Measurements from ENCODE around the gene ZBTB38.

ZBTB38 gene

DNA sequence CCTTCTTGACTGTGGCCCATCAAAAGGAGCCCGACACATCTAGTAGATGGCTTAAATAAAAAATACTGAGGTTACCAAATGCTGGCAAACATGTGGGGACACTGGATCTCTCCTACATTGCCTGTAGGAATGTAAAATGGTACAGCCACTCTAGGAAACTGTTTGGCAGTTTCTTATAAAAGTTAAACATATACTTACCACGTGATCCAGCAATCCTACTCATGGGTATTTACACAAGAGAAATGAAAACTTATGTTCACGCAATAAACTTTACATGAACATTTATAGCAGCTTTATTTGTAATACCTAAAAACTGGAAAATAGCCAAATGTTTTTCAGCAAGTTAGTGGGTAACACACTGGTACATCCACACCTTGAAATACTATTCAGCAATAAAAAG is 9.1 kb downstream of the ZBTB38 start:
- Histone ChIP-seq H3K4me2 (ENCODE audit: insufficient read depth, low read length) (no peak overlapping the region), H2AFZ (ENCODE audit: low read depth, low read length) (no peak overlapping the region), H3K27me3 (ENCODE audit: insufficient read depth, low read length, poor library complexity) (no peaks in the 10 kb centered on the region), H3K4me3 (ENCODE audit: low read depth in 1 of 2, low read length in 2 of 2) (no peak overlapping the region), H3K4me1 (ENCODE audit: insufficient read depth, low read length) (no peaks in the 10 kb centered on the region), H4K20me1 (ENCODE audit: insufficient read depth, low read length) (no peaks in the 10 kb centered on the region), H3K9me3 (ENCODE audit: insufficient read depth, low read length, severe bottlenecking) (no peaks in the 10 kb centered on the region), H3K9ac (ENCODE audit: low read depth, low read length) (no peak overlapping the region), H3K27ac (ENCODE audit: low read length) (no peak overlapping the region), H3K36me3 (ENCODE audit: insufficient read depth, low read length) (no peaks in the 10 kb centered on the region), H3K79me2 (ENCODE audit: insufficient read depth, low read length) (no peaks in the 10 kb centered on the region)
- ATAC-seq (ENCODE audit: insufficient read depth, low read depth) (no peak), DNase-seq (no peak)
- no peak for TF ChIP-seq EZH2 (IDR thresholded peaks at IDR 0.05; ENCODE audit: borderline replicate concordance, low read depth, low read length, severe bottlenecking)
- TF ChIP-seq, protein P1, sequence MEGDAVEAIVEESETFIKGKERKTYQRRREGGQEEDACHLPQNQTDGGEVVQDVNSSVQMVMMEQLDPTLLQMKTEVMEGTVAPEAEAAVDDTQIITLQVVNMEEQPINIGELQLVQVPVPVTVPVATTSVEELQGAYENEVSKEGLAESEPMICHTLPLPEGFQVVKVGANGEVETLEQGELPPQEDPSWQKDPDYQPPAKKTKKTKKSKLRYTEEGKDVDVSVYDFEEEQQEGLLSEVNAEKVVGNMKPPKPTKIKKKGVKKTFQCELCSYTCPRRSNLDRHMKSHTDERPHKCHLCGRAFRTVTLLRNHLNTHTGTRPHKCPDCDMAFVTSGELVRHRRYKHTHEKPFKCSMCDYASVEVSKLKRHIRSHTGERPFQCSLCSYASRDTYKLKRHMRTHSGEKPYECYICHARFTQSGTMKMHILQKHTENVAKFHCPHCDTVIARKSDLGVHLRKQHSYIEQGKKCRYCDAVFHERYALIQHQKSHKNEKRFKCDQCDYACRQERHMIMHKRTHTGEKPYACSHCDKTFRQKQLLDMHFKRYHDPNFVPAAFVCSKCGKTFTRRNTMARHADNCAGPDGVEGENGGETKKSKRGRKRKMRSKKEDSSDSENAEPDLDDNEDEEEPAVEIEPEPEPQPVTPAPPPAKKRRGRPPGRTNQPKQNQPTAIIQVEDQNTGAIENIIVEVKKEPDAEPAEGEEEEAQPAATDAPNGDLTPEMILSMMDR (IDR thresholded peaks at IDR 0.05; ENCODE audit: borderline replicate concordance, extremely low read depth, low read length, poor library complexity, severe bottlenecking): no peak

DNA sequence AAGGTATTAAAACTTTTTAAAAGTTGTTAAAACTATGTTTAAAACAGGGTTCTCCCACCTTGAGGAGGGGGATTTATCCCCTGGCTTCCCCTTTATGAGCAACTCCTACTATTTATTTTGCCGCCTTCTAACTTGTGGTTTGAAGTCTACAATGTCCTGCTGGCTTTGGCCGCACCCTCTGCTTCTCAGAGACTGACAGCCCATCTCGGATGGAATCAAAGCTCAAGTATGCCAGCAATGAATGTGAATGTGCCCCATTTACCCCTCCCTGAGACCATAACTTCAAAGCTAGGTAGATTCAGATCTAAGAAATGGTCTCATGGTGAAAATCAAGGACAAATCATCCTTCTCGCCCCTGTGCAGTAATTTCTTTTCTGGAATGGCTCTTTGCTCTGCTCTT is 10.3 kb downstream of the ZBTB38 start:
- DNase-seq (no peak), ATAC-seq (ENCODE audit: insufficient read depth, low read depth) (no peak)
- Histone ChIP-seq H3K4me3 (ENCODE audit: low read depth in 1 of 2, low read length in 2 of 2) (no peak overlapping the region), H4K20me1 (ENCODE audit: insufficient read depth, low read length) (no peaks in the 10 kb centered on the region), H3K9me3 (ENCODE audit: insufficient read depth, low read length, severe bottlenecking) (no peaks in the 10 kb centered on the region), H3K36me3 (ENCODE audit: insufficient read depth, low read length) (no peaks in the 10 kb centered on the region), H3K4me2 (ENCODE audit: insufficient read depth, low read length) (no peak overlapping the region), H3K27me3 (ENCODE audit: insufficient read depth, low read length, poor library complexity) (peaks cover 1% of the 10 kb centered on the region), H2AFZ (ENCODE audit: low read depth, low read length) (no peak overlapping the region), H3K4me1 (ENCODE audit: insufficient read depth, low read length) (no peaks in the 10 kb centered on the region), H3K79me2 (ENCODE audit: insufficient read depth, low read length) (no peaks in the 10 kb centered on the region), H3K27ac (ENCODE audit: low read length) (no peak overlapping the region), H3K9ac (ENCODE audit: low read depth, low read length) (no peak overlapping the region)
- no peak for TF ChIP-seq EZH2 (IDR thresholded peaks at IDR 0.05; ENCODE audit: borderline replicate concordance, low read depth, low read length, severe bottlenecking)
- TF ChIP-seq, protein P1 (IDR thresholded peaks at IDR 0.05; ENCODE audit: borderline replicate concordance, extremely low read depth, low read length, poor library complexity, severe bottlenecking): no peak

DNA sequence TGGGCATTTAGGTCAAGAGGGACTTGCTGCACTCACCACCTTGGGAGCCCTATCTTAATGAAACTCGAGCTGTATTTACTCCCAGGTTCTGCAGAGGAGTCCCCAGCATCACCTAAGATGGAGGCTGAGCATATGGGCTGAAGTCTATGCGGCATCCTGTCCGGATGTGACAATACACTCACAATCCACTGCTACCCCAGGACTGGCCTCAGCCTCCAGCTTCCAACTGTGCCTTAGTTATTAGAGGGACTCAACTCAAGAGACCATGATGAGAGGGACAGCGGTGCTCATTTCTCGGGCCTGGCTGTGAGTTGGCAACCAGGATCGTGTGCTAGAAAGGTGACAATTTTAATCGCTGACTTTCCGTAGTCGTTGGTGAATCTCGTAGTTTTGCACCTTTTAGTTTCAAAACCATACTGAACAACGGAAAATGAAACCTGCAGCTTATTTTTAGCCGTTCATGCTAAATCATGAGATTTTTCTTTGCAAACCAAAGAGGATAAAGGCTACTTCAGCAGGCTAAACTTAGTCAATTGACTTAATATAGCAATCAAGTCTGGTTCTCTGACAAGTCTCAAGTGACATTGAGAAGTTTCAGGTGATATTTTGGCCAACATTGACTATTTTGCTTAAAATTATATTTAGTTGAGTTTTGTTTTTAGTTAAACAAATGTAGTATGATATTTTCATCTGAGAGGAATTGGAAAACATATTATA is 11.1 kb downstream of the ZBTB38 start:
- TF ChIP-seq, protein P1 (IDR thresholded peaks at IDR 0.05; ENCODE audit: borderline replicate concordance, extremely low read depth, low read length, poor library complexity, severe bottlenecking): no peak
- H3K4me3 ChIP-seq (ENCODE audit: low read depth in 1 of 2, low read length in 2 of 2): no peak overlapping the region
- ATAC-seq (ENCODE audit: insufficient read depth, low read depth) (no peak), DNase-seq (no peak)
- H3K4me2 ChIP-seq (ENCODE audit: insufficient read depth, low read length): no peak overlapping the region
- no peak overlapping the region for H3K27ac ChIP-seq (ENCODE audit: low read length)
- H2AFZ ChIP-seq (ENCODE audit: low read depth, low read length): no peak overlapping the region
- no peaks in the 10 kb centered on the region for H4K20me1 ChIP-seq (ENCODE audit: insufficient read depth, low read length)
- H3K27me3 ChIP-seq (ENCODE audit: insufficient read depth, low read length, poor library complexity): peaks cover 2% of the 10 kb centered on the region
- no peaks in the 10 kb centered on the region for H3K79me2 ChIP-seq (ENCODE audit: insufficient read depth, low read length)
- H3K4me1 ChIP-seq (ENCODE audit: insufficient read depth, low read length): no peaks in the 10 kb centered on the region
- H3K9ac ChIP-seq (ENCODE audit: low read depth, low read length): no peak overlapping the region
- H3K36me3 ChIP-seq (ENCODE audit: insufficient read depth, low read length): no peaks in the 10 kb centered on the region
- H3K9me3 ChIP-seq (ENCODE audit: insufficient read depth, low read length, severe bottlenecking): no peaks in the 10 kb centered on the region
